Ovary (tissue), 3 donors: ENCODE results near the gene SLIT3.

Experiments used
- CTCF ChIP-seq, 3 donors: fragments of 450-650 bp in 2 of 3; fragments of 200-600 bp in 1 of 3; IDR thresholded peaks; one replicate each; pipeline versions ENCODE4 v1.5.1 to v1.8.0; 2016 to 2022; ENCODE audit warnings: antibody characterized with exemption in 3 of 3, mild to moderate bottlenecking in 1 of 3
- POLR2A ChIP-seq: fragments of 450-650 bp; IDR thresholded peaks from one replicate; pipeline ENCODE4 v1.6.1; 2017; ENCODE audit warnings: antibody characterized with exemption, mild to moderate bottlenecking, moderate library complexity
- donor health status: DM: no; HTN: no; CAD: no.

- TF ChIP-seq CTCF (IDR thresholded peaks at IDR 0.05) (no peak), POLR2A (no peak)
Measured at GRCh38 chr5:169307646-169308045, 6.7 kb upstream of the SLIT3 start.
